ENCODE data around the gene CACNB3. TPM values are rescaled to one million over a fixed set of nuclear protein-coding genes. Genes with fewer than 3 reads are reported as not detected.

CACNB3 gene
- total and polyA plus RNA-seq, 2 of the 8 experiments (the other 6 are each of a cell fraction or from before 2014, with no cell fraction given), result 12.5 to 16.0 TPM

DNA sequence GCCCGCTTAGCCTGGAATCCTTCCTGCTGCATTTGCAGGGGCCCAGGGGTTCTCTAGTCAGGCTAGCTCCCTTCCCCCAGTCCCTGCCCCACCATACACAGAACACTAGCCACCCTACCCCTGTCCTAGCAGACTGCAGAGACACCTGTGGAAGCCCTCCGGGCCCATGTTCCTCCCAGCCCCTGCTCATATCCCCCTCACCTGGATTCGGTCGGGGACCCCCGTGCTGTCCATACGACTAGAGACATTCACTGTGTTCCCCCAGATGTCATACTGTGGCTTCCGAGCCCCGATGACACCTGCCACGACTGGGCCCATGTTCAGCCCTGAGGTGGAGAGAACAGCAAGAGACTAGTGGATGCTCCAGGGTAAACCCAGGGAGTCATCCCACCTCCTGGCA, 49.6 kb upstream of the CACNB3 start:
- Histone ChIP-seq H4K20me1 (replicated peaks in 1 of 2; ENCODE audit: control insufficient read depth in 1 of 2, insufficient read depth in 2 of 2, low read length in 2 of 2) (no peaks in the 10 kb centered on the region), H3K4ac (replicated peaks; ENCODE audit: insufficient read length, low read depth, low read length) (no peak overlapping the region), H2BK15ac (ENCODE audit: low read length) (no peak overlapping the region), H3K79me2 (ENCODE audit: control insufficient read depth in 1 of 2, insufficient read depth in 2 of 2, low read length in 2 of 2) (no peaks in the 10 kb centered on the region), H2AK5ac (ENCODE audit: low read depth, low read length) (no peak overlapping the region), H3K4me3 (ENCODE audit: extremely low read depth in 1 of 4, insufficient read depth in 2 of 4, low read depth in 3 of 4, low read length in 4 of 4) (peak overlapping the region in 1 of 4 experiments; percentile 4; a peak in 1 of 8 replicates), H3K18ac (ENCODE audit: extremely low read depth, low read length) (peak overlapping the region; percentile 63; the same call in 1 of the 2 replicates), H2BK120ac (replicated peaks; ENCODE audit: low read depth, low read length) (no peak overlapping the region), H2BK12ac (ENCODE audit: low read depth, low read length) (no peak overlapping the region), H3K27ac (ENCODE audit: low read depth, low read length) (peak overlapping the region; percentile 46; the same call in 1 of the 2 replicates), H2BK20ac (ENCODE audit: low read length) (0 out of 2 replicates have a peak overlapping the region, but pooled peaks have one; percentile 48), H3K56ac (replicated peaks; ENCODE audit: insufficient read length, low read depth, low read length) (no peak overlapping the region), H3K4me2 (ENCODE audit: insufficient read depth in 1 of 2, low read depth in 2 of 2, low read length in 2 of 2) (peak overlapping the region in 1 of 2 experiments; percentile 19; a peak in 2 of 4 replicates), H2AFZ (ENCODE audit: low read length) (no peak overlapping the region), H4K8ac (ENCODE audit: extremely low read depth, insufficient read depth, low read length) (no peak overlapping the region), H3K36me3 (ENCODE audit: control insufficient read depth in 2 of 4, insufficient read depth in 4 of 4, low read length in 3 of 4) (peaks cover 2 to 32% (median 15%) of the 10 kb centered on the region in 4 experiments; a peak in 6 of 8 replicates), H3K23ac (ENCODE audit: insufficient read length) (no peak overlapping the region), H3K9me3 (ENCODE audit: insufficient read depth in 2 of 2, low read depth in 1 of 2, low read length in 1 of 2) (no peaks in the 10 kb centered on the region), H3K23me2 (ENCODE audit: low read depth, low read length) (no peaks in the 10 kb centered on the region), H3K4me1 (replicated peaks in 1 of 4; ENCODE audit: control insufficient read depth in 3 of 4, insufficient read depth in 4 of 4, low read length in 3 of 4) (peaks cover 0 to 14% (median 9%) of the 10 kb centered on the region in 4 experiments; a peak in 6 of 7 replicates), H3K27me3 (replicated peaks in 1 of 4; ENCODE audit: control insufficient read depth in 3 of 4, extremely low read depth in 1 of 4, insufficient read depth in 3 of 4, low read length in 3 of 4) (no peaks in the 10 kb centered on the region), H4K91ac (replicated peaks; ENCODE audit: insufficient read length, low read length) (no peak overlapping the region), H3K9ac (replicated peaks in 1 of 4; ENCODE audit: extremely low read depth in 1 of 4, low read depth in 3 of 4, low read length in 3 of 4) (peak overlapping the region in 1 of 4 experiments; percentile 5; a peak in 1 of 7 replicates), H3K79me1 (ENCODE audit: low read depth, low read length) (no peaks in the 10 kb centered on the region), H4K5ac (ENCODE audit: insufficient read length, low read depth, low read length) (no peak overlapping the region), H3K14ac (ENCODE audit: insufficient read length) (no peak overlapping the region), H2BK5ac (ENCODE audit: low read depth, low read length) (no peak overlapping the region)
- no peak for FAIRE-seq
- WGBS, 2 experiments (ENCODE audit: extremely low coverage in 1 of 2, insufficient coverage in 1 of 2, insufficient read length in 1 of 2, insufficient replicate concordance in 2 of 2, low coverage in 1 of 2, low lambda C conversion rate in 2 of 2, missing lambda C conversion rate in 1 of 2), result 88% methylated on average over 9 of the region's 9 CpGs; no CpG with 5 or more reads in 1 of the 2 experiments
- no peak for DNase-seq (ENCODE audit: low read depth in 1 of 2, low spot score in 2 of 2)
- POLR2A ChIA-PET (ENCODE audit: partially characterized antibody), result interaction anchor here (2.0 to 2.5 kb wide), 3 partner anchors 14 to 26 kb away, joined by 4 to 11 read pairs (median 7); partner anchors contain the start of gene ADCY6
- CTCF ChIA-PET (ENCODE audit: partially characterized antibody), result interaction anchor here (1.2 to 2.5 kb wide), 7 partner anchors 10 to 48 kb away, joined by 3 to 17 read pairs (median 5); no protein-coding TSS in a partner anchor
- TF ChIP-seq CHD1 (IDR thresholded peaks at IDR 0.05; ENCODE audit: low read depth, low read length), result no peak
- no peak for TF ChIP-seq TAF1 (IDR thresholded peaks at IDR 0.05; ENCODE audit: low read depth, low read length)
- TF ChIP-seq, protein P1, sequence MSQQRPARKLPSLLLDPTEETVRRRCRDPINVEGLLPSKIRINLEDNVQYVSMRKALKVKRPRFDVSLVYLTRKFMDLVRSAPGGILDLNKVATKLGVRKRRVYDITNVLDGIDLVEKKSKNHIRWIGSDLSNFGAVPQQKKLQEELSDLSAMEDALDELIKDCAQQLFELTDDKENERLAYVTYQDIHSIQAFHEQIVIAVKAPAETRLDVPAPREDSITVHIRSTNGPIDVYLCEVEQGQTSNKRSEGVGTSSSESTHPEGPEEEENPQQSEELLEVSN (IDR thresholded peaks at IDR 0.05), result no peak
- no peak for TF ChIP-seq EZH2 (IDR thresholded peaks at IDR 0.05; ENCODE audit: low read depth, low read length, severe bottlenecking)
- no peak for TF ChIP-seq JUN (IDR thresholded peaks at IDR 0.05; ENCODE audit: low read depth, low read length)
- TF ChIP-seq BRCA1 (IDR thresholded peaks at IDR 0.05; ENCODE audit: low read depth, low read length), result no peak
- TF ChIP-seq RFX5 (IDR thresholded peaks at IDR 0.05; ENCODE audit: borderline replicate concordance, low read depth, low read length), result no peak
- TF ChIP-seq HDAC2 (IDR thresholded peaks at IDR 0.05; ENCODE audit: borderline replicate concordance in 1 of 2, low read depth in 2 of 2, low read length in 2 of 2), result no peak
- no peak for TF ChIP-seq POLR2A (IDR thresholded peaks at IDR 0.05; ENCODE audit: control extremely low read depth in 1 of 2, low read depth in 2 of 2, low read length in 2 of 2)
- no peak for TF ChIP-seq PHF8 (conservative IDR thresholded peaks at IDR 0.05; ENCODE audit: low read depth, low read length)
- TF ChIP-seq TCF12 (IDR thresholded peaks at IDR 0.05; ENCODE audit: low read depth, low read length), result no peak
- no peak for TF ChIP-seq TAF7 (optimal IDR thresholded peaks at IDR 0.05; ENCODE audit: borderline replicate concordance, low read depth, low read length)
- no peak for TF ChIP-seq POU5F1 (IDR thresholded peaks at IDR 0.05; ENCODE audit: low read depth, low read length)

All from H1 (cell line).